HG02973 (cell line): ENCODE results near the gene INTS2.
"Not testable (repeated sequence)": the region's sequence is repeated elsewhere in the genome, so short reads cannot be mapped to it uniquely, and the experiment has no call there.

Experiments
- ATAC-seq: cut with Tn5 transposase; IDR thresholded peaks from one replicate; pipeline ENCODE4 v1.9.1; 2021; ENCODE audit warnings: moderate library complexity; ENCODE audit not compliant: unreplicated experiment

Gene INTS2

GRCh38 chr17:61894310-61894709 lies 33.5 kb downstream of the INTS2 start:
- not testable (repeated sequence) for ATAC-seq

- ATAC-seq, result not testable (repeated sequence)
These were observed 40.0 kb downstream of the INTS2 start for GRCh38 chr17:61887733-61888132.

GRCh38 chr17:61885865-61886264 lies 41.9 kb downstream of the INTS2 start:
- not testable (repeated sequence) for ATAC-seq

- ATAC-seq, result no peak
These were observed 42.9 kb downstream of the INTS2 start for GRCh38 chr17:61884864-61885263.

GRCh38 chr17:61880589-61881102 lies 47.1 kb downstream of the INTS2 start:
- no peak for ATAC-seq

- ATAC-seq, result no peak
These were observed 48.7 kb downstream of the INTS2 start for GRCh38 chr17:61878984-61879612.

GRCh38 chr17:61878520-61878919 lies 49.3 kb downstream of the INTS2 start:
- no peak for ATAC-seq

- no peak for ATAC-seq
These were observed 49.9 kb downstream of the INTS2 start for GRCh38 chr17:61877837-61878236.

- no peak for ATAC-seq
These were observed 52.0 kb downstream of the INTS2 start for GRCh38 chr17:61875804-61876203.

GRCh38 chr17:61875285-61875684 lies 52.5 kb downstream of the INTS2 start:
- peak; percentile 54 for ATAC-seq

GRCh38 chr17:61874075-61874474 lies 53.7 kb downstream of the INTS2 start:
- ATAC-seq, result no peak

GRCh38 chr17:61872099-61872498 lies 55.7 kb downstream of the INTS2 start:
- no peak for ATAC-seq

- ATAC-seq, result no peak
These were observed 58.6 kb downstream of the INTS2 start for GRCh38 chr17:61869138-61869537.

GRCh38 chr17:61868074-61868473 lies 59.7 kb downstream of the INTS2 start:
- ATAC-seq, result no peak

GRCh38 chr17:61867033-61867432 lies 60.7 kb downstream of the INTS2 start:
- no peak for ATAC-seq

- ATAC-seq, result peak; percentile 12
These were observed 64.0 kb downstream of the INTS2 start for GRCh38 chr17:61863801-61864126.

GRCh38 chr17:61862975-61863800 lies 64.6 kb downstream of the INTS2 start, which contains the start of gene BRIP1:
TSS of gene BRIP1 (minus strand) at chr17:61863528. CDS start at chr17:61861539, 1,989 bp downstream.
- peak; percentile 85 for ATAC-seq

- ATAC-seq, result no peak
These were observed 65.6 kb downstream of the INTS2 start for GRCh38 chr17:61862105-61862574.

- ATAC-seq, result not testable (repeated sequence)
These were observed 67.4 kb downstream of the INTS2 start for GRCh38 chr17:61860397-61860796.

GRCh38 chr17:61856035-61856434 lies 71.7 kb downstream of the INTS2 start:
- ATAC-seq, result no peak

GRCh38 chr17:61852857-61853256 lies 74.9 kb downstream of the INTS2 start:
- no peak for ATAC-seq

GRCh38 chr17:61849674-61850073 lies 78.1 kb downstream of the INTS2 start:
- no peak for ATAC-seq
